ENCODE measurements around the gene RNF144A.

RNF144A gene

DNA sequence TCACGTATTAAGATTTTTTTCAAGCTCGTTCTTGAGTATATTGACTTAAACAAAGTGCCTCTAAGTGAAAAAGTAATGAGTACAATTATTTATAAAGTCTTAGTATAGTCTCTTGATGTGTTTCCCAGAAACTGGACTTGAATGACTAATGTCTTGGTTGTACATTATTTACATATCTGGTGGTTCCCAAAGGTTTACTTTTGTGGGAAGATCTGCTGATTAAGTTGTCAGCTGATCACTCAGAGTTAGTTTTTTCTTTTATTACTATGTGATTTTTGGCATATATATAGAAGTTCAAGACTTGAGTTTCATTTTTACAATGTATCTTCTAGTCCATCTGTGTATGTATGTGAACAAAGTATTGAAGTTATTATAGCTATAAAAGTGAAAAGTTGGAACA is 29.5 kb downstream of the RNF144A start:
- Histone ChIP-seq H2AFZ (ENCODE audit: low read length) (no peak overlapping the region), H3K9me2 (replicated peaks; ENCODE audit: insufficient read depth, low read length) (no peaks in the 10 kb centered on the region), H3F3A (ENCODE audit: insufficient read depth, low read length) (peaks cover 15% of the 10 kb centered on the region), H3K4me2 (ENCODE audit: low read depth, low read length) (no peak overlapping the region), H3K27ac (ENCODE audit: low read length) (no peak overlapping the region), H3K4me3 (ENCODE audit: low read length) (no peak overlapping the region), H3K27me3 (replicated peaks; ENCODE audit: insufficient read depth, low read length) (no peaks in the 10 kb centered on the region), H4K20me1 (ENCODE audit: insufficient read depth, low read length) (no peaks in the 10 kb centered on the region), H3K9me3 (replicated peaks; ENCODE audit: insufficient read depth, low read length) (no peaks in the 10 kb centered on the region), H3K79me2 (ENCODE audit: low read length) (no peaks in the 10 kb centered on the region), H3K4me1 (ENCODE audit: low read length) (peaks cover 20% of the 10 kb centered on the region), H3K36me3 (replicated peaks; ENCODE audit: insufficient read depth, low read length) (no peaks in the 10 kb centered on the region), H3K9ac (ENCODE audit: low read length) (no peak overlapping the region)
- TF ChIP-seq CTCF (IDR thresholded peaks at IDR 0.05; ENCODE audit: low read length) (no peak), EZH2phosphoT487 (IDR thresholded peaks at IDR 0.05; ENCODE audit: low read length) (no peak), EZH2 (optimal IDR thresholded peaks at IDR 0.05; ENCODE audit: low read depth, low read length) (no peak)
- DNase-seq: no peak

GRCh38 chr2:6947929-6948676 is 30.9 kb downstream of the RNF144A start:
- Histone ChIP-seq H3K4me2 (ENCODE audit: low read depth, low read length) (no peak overlapping the region), H3K27me3 (replicated peaks; ENCODE audit: insufficient read depth, low read length) (no peaks in the 10 kb centered on the region), H3K36me3 (replicated peaks; ENCODE audit: insufficient read depth, low read length) (no peaks in the 10 kb centered on the region), H3K27ac (ENCODE audit: low read length) (no peak overlapping the region), H4K20me1 (ENCODE audit: insufficient read depth, low read length) (no peaks in the 10 kb centered on the region), H3K4me3 (ENCODE audit: low read length) (no peak overlapping the region), H3K9me3 (replicated peaks; ENCODE audit: insufficient read depth, low read length) (no peaks in the 10 kb centered on the region), H2AFZ (ENCODE audit: low read length) (no peak overlapping the region), H3K79me2 (ENCODE audit: low read length) (no peaks in the 10 kb centered on the region), H3F3A (ENCODE audit: insufficient read depth, low read length) (peaks cover 15% of the 10 kb centered on the region), H3K9me2 (replicated peaks; ENCODE audit: insufficient read depth, low read length) (no peaks in the 10 kb centered on the region), H3K9ac (ENCODE audit: low read length) (no peak overlapping the region), H3K4me1 (ENCODE audit: low read length) (peaks cover 20% of the 10 kb centered on the region)
- TF ChIP-seq CTCF (IDR thresholded peaks at IDR 0.05; ENCODE audit: low read length) (no peak), EZH2 (optimal IDR thresholded peaks at IDR 0.05; ENCODE audit: low read depth, low read length) (no peak), EZH2phosphoT487 (IDR thresholded peaks at IDR 0.05; ENCODE audit: low read length) (no peak)
- no peak for DNase-seq

DNA sequence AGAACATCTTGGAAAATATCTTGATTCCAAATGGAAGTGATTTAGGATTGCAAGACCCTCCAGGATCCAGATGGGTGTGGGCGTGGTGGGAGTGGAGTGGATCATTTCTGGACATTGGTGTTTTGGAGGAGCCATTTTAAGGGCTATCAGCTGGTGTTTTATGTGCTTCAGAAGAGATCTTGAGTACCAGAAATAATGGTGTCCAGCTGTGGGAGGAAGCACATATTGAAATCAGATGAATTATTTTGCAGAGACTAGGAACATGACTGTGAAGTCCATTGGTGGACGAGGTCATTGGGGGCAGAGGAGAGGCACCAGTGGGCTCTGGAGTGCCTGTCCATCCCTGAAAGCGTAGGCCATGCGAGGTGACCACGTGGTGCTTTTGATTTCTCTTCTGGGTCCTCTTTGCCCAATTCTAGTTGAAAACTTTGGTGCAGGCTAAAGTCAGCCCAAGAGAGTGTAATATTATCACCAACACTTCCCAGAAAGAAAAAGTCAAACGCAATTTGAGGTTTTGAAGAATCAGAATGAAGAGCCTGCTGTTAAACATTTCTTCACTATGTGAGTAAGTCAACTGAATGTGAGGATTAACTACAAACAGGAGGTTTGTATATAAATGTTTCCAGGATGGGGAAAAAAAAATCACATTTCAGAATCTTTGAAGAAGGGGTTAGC is 31.6 kb downstream of the RNF144A start:
- Histone ChIP-seq H3K4me1 (ENCODE audit: low read length) (peaks cover 20% of the 10 kb centered on the region), H3K9me3 (replicated peaks; ENCODE audit: insufficient read depth, low read length) (no peaks in the 10 kb centered on the region), H3K27me3 (replicated peaks; ENCODE audit: insufficient read depth, low read length) (no peaks in the 10 kb centered on the region), H2AFZ (ENCODE audit: low read length) (no peak overlapping the region), H3K36me3 (replicated peaks; ENCODE audit: insufficient read depth, low read length) (no peaks in the 10 kb centered on the region), H3K79me2 (ENCODE audit: low read length) (no peaks in the 10 kb centered on the region), H3K4me3 (ENCODE audit: low read length) (no peak overlapping the region), H3F3A (ENCODE audit: insufficient read depth, low read length) (peaks cover 15% of the 10 kb centered on the region), H3K4me2 (ENCODE audit: low read depth, low read length) (no peak overlapping the region), H3K9me2 (replicated peaks; ENCODE audit: insufficient read depth, low read length) (no peaks in the 10 kb centered on the region), H3K9ac (ENCODE audit: low read length) (no peak overlapping the region), H3K27ac (ENCODE audit: low read length) (no peak overlapping the region), H4K20me1 (ENCODE audit: insufficient read depth, low read length) (no peaks in the 10 kb centered on the region)
- no peak for DNase-seq
- TF ChIP-seq EZH2phosphoT487 (IDR thresholded peaks at IDR 0.05; ENCODE audit: low read length): no peak

- no peaks in the 10 kb centered on the region for H3F3A ChIP-seq (ENCODE audit: insufficient read depth, low read length)
- H3K27ac ChIP-seq (ENCODE audit: low read length): no peak overlapping the region
- H3K27me3 ChIP-seq (replicated peaks; ENCODE audit: insufficient read depth, low read length): no peaks in the 10 kb centered on the region
- TF ChIP-seq EZH2phosphoT487 (IDR thresholded peaks at IDR 0.05; ENCODE audit: low read length) (no peak), EZH2 (optimal IDR thresholded peaks at IDR 0.05; ENCODE audit: low read depth, low read length) (no peak), CTCF (IDR thresholded peaks at IDR 0.05; ENCODE audit: low read length) (no peak)
- H3K9me3 ChIP-seq (replicated peaks; ENCODE audit: insufficient read depth, low read length): no peaks in the 10 kb centered on the region
- no peak overlapping the region for H3K4me2 ChIP-seq (ENCODE audit: low read depth, low read length)
- H3K4me1 ChIP-seq (ENCODE audit: low read length): peaks cover 2% of the 10 kb centered on the region
- H2AFZ ChIP-seq (ENCODE audit: low read length): no peak overlapping the region
- H4K20me1 ChIP-seq (ENCODE audit: insufficient read depth, low read length): no peaks in the 10 kb centered on the region
- H3K79me2 ChIP-seq (ENCODE audit: low read length): no peaks in the 10 kb centered on the region
- DNase-seq: no peak
- H3K4me3 ChIP-seq (ENCODE audit: low read length): no peak overlapping the region
- no peaks in the 10 kb centered on the region for H3K9me2 ChIP-seq (replicated peaks; ENCODE audit: insufficient read depth, low read length)
- H3K9ac ChIP-seq (ENCODE audit: low read length): no peak overlapping the region
- H3K36me3 ChIP-seq (replicated peaks; ENCODE audit: insufficient read depth, low read length): no peaks in the 10 kb centered on the region
Measured at GRCh38 chr2:6951046-6951445, 33.8 kb downstream of the RNF144A start.

All from MM.1S (cell line).